ENCODE measurements around the gene REM2.

GRCh38 chr14:22935156-22935555 lies 52.1 kb downstream of the REM2 start:
- no peak for TF ChIP-seq CTCF (IDR thresholded peaks at IDR 0.05)
- TF ChIP-seq POLR2A (IDR thresholded peaks at IDR 0.05), result no peak
